A673 (cell line): Measurements from ENCODE around the gene ARSG. TPM values are rescaled to one million over a fixed set of nuclear protein-coding genes. Genes with fewer than 3 reads are reported as not detected.

Experiments
- BruUV-seq: library from RNA; stranded (reverse); fragments of 400-500 nt; replicated peaks from 2 replicates; lab custom pipeline; 2021; lab: Mats Ljungman, UMichigan
- CTCF ChIA-PET: fragments of 300-600 bp; sonication (Branson Sonifier 250); formaldehyde crosslinking; loops from one replicate; lab custom pipeline; 2022; ENCODE audit warnings: antibody characterized with exemption; lab: Charles Lee
- POLR2A ChIA-PET: fragments of 300-600 bp; sonication (Branson Sonifier 250); formaldehyde crosslinking; loops from one replicate; lab custom pipeline; 2022; ENCODE audit warnings: antibody characterized with exemption; ENCODE audit not compliant: low non-redundant PET; lab: Charles Lee
- DNase-seq: peaks from one replicate; pipeline ENCODE4 v3.0.0-alpha.2; 2015; ENCODE audit warnings: low spot score
- H3K27ac ChIP-seq: fragments of 200-600 bp; sonication (generic); 2 replicates; pipeline ENCODE4 v1.5.1; 2016; ENCODE audit warnings: mixed run types, low read depth, mild to moderate bottlenecking, mixed read lengths, antibody characterized with exemption, low read length; ENCODE audit not compliant: poor library complexity, severe bottlenecking
- H3K27me3 ChIP-seq: fragments of 200-600 bp; sonication (generic); replicated peaks from 2 replicates; pipeline ENCODE4 v1.6.1; 2017; ENCODE audit warnings: mixed run types, low read depth, mild to moderate bottlenecking, mixed read lengths, antibody characterized with exemption, low read length; ENCODE audit not compliant: insufficient read depth, poor library complexity
- H3K36me3 ChIP-seq: fragments of 200-600 bp; sonication (generic); 2 replicates; pipeline ENCODE4 v1.6.1; 2016; ENCODE audit warnings: mixed run types, mild to moderate bottlenecking, mixed read lengths, antibody characterized with exemption, low read length; ENCODE audit not compliant: insufficient read depth, poor library complexity, severe bottlenecking
- H3K4me1 ChIP-seq: fragments of 200-600 bp; sonication (generic); 2 replicates; pipeline ENCODE4 v1.6.1; 2017; ENCODE audit warnings: mixed run types, mild to moderate bottlenecking, mixed read lengths, antibody characterized with exemption, low read length; ENCODE audit not compliant: insufficient read depth, poor library complexity, severe bottlenecking
- H3K4me3 ChIP-seq: fragments of 200-600 bp; sonication (generic); 2 replicates; pipeline ENCODE4 v1.5.1; 2016; ENCODE audit warnings: low read depth, mixed run types, mild to moderate bottlenecking, mixed read lengths, low read length; ENCODE audit not compliant: poor library complexity, severe bottlenecking
- H3K9me3 ChIP-seq: fragments of 200-600 bp; sonication (generic); 2 replicates; pipeline ENCODE4 v1.6.1; 2016; ENCODE audit warnings: mixed run types, low read depth, mild to moderate bottlenecking, mixed read lengths, antibody characterized with exemption, low read length; ENCODE audit not compliant: poor library complexity, severe bottlenecking
- EZH2 ChIP-seq: fragments of 200-600 bp; sonication (generic); IDR thresholded peaks from 2 replicates; pipeline ENCODE4 v1.6.1; 2017; ENCODE audit warnings: borderline replicate concordance, low read depth, mild to moderate bottlenecking, mixed read lengths, antibody characterized with exemption, low read length; ENCODE audit not compliant: poor library complexity, severe bottlenecking
- intact Hi-C: fragments of 100-400 bp; cut with micrococcal nuclease; formaldehyde crosslinking; loops from one replicate; pipeline ENCODE4 v1.10.0; 2022; ENCODE audit not compliant: unreplicated experiment
- total RNA-seq: library from RNA; stranded (reverse); gene quantifications from 2 replicates; pipeline ENCODE4 v1.2.3, GENCODE V29; 2021
- TF ChIP-seq, protein P1 (sequence below): fragments of 300-800, 200-600 bp; sonication (generic); conservative IDR thresholded peaks from 2 replicates; pipeline ENCODE4 v1.5.1; 2017; ENCODE audit warnings: low read depth, mild to moderate bottlenecking, antibody characterized with exemption, low read length, moderate library complexity, mixed read lengths

Gene ARSG
- total RNA-seq, 1 experiment from 2014 or later, result 1.0 TPM

DNA sequence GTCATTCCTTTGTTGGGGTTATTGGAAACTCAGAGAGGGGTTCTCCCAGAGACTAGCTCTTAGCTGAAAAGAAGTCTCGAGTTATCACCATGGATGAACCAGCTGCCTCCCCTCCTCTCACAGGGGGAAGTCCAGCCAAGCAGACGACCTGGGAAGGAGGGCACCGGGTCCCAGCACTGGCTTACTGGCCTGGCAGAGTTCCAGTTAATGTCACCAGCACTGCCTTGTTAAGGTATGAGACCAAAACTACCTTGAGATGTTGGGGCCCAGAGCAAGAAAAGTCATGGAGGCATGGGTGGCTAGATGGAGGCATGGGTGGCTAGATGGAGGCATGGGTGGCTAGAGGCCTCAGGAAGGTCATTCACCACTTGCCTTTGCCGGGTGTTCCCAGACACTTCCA lies 93.6 kb downstream of the ARSG start:
- no peak overlapping the region for H3K4me3 ChIP-seq
- no TSS peak for BruUV-seq
- H3K27me3 ChIP-seq, result no peaks in the 10 kb centered on the region
- TF ChIP-seq, protein P1, sequence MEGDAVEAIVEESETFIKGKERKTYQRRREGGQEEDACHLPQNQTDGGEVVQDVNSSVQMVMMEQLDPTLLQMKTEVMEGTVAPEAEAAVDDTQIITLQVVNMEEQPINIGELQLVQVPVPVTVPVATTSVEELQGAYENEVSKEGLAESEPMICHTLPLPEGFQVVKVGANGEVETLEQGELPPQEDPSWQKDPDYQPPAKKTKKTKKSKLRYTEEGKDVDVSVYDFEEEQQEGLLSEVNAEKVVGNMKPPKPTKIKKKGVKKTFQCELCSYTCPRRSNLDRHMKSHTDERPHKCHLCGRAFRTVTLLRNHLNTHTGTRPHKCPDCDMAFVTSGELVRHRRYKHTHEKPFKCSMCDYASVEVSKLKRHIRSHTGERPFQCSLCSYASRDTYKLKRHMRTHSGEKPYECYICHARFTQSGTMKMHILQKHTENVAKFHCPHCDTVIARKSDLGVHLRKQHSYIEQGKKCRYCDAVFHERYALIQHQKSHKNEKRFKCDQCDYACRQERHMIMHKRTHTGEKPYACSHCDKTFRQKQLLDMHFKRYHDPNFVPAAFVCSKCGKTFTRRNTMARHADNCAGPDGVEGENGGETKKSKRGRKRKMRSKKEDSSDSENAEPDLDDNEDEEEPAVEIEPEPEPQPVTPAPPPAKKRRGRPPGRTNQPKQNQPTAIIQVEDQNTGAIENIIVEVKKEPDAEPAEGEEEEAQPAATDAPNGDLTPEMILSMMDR, result no peak
- TF ChIP-seq EZH2, result no peak
- intact Hi-C loops, result no loop called here
- H3K36me3 ChIP-seq, result no peaks in the 10 kb centered on the region
- POLR2A ChIA-PET, result no interaction called here
- H3K27ac ChIP-seq, result no peak overlapping the region
- no peaks in the 10 kb centered on the region for H3K9me3 ChIP-seq
- CTCF ChIA-PET, result no interaction called here
- no peaks in the 10 kb centered on the region for H3K4me1 ChIP-seq
- no peak for DNase-seq

- intact Hi-C loops, result no loop called here
- CTCF ChIA-PET, result no interaction called here
- TF ChIP-seq, protein P1, result no peak
- TF ChIP-seq EZH2, result no peak
- Histone ChIP-seq H3K27me3 (no peaks in the 10 kb centered on the region), H3K36me3 (no peaks in the 10 kb centered on the region), H3K9me3 (no peaks in the 10 kb centered on the region), H3K4me1 (no peaks in the 10 kb centered on the region), H3K27ac (no peak overlapping the region), H3K4me3 (no peak overlapping the region)
- DNase-seq, result no peak
- no TSS peak for BruUV-seq
- POLR2A ChIA-PET, result no interaction called here
Observed at GRCh38 chr17:68385490-68386215, 94.4 kb downstream of the ARSG start.

GRCh38 chr17:68387435-68388218 lies 96.3 kb downstream of the ARSG start:
- intact Hi-C loops, result no loop called here
- no peaks in the 10 kb centered on the region for H3K36me3 ChIP-seq
- no peaks in the 10 kb centered on the region for H3K4me1 ChIP-seq
- H3K4me3 ChIP-seq, result no peak overlapping the region
- BruUV-seq, result no TSS peak
- TF ChIP-seq, protein P1, result no peak
- TF ChIP-seq EZH2, result no peak
- ChIA-PET CTCF (no interaction called here), POLR2A (no interaction called here)
- H3K27ac ChIP-seq, result no peak overlapping the region
- DNase-seq, result no peak
- H3K9me3 ChIP-seq, result no peaks in the 10 kb centered on the region
- H3K27me3 ChIP-seq, result no peaks in the 10 kb centered on the region
